HFFc6 (cell line): ENCODE measurements around the gene SFXN4. TPM values are rescaled to one million over a fixed set of nuclear protein-coding genes. Genes with fewer than 3 reads are reported as not detected.
"Not testable (repeated sequence)": the region's sequence is repeated elsewhere in the genome, so short reads cannot be mapped to it uniquely, and the experiment has no call there.

Source experiments
- DNase-seq: peaks from one replicate; pipeline ENCODE4 v3.0.0-alpha.2; 2018
- H3K27ac Mint-ChIP-seq: 2 replicates; pipeline ENCODE4 v1.8.0; 2020; ENCODE audit warnings: mild to moderate bottlenecking, mixed read lengths
- H3K27me3 Mint-ChIP-seq: 2 replicates; pipeline ENCODE4 v1.8.0; 2021; ENCODE audit warnings: mild to moderate bottlenecking, moderate library complexity, mixed read lengths; ENCODE audit not compliant: insufficient read depth
- H3K36me3 Mint-ChIP-seq: 2 replicates; pipeline ENCODE4 v1.8.0; 2021; ENCODE audit warnings: low read depth, mixed read lengths
- H3K4me1 Mint-ChIP-seq: 2 replicates; pipeline ENCODE4 v1.8.0; 2020; ENCODE audit warnings: low read depth, mixed read lengths
- H3K4me3 Mint-ChIP-seq: 2 replicates; pipeline ENCODE4 v1.8.0; 2020; ENCODE audit warnings: mild to moderate bottlenecking, moderate library complexity, mixed read lengths
- H3K9me3 Mint-ChIP-seq: 2 replicates; pipeline ENCODE4 v1.8.0; 2020; ENCODE audit warnings: mild to moderate bottlenecking, mixed read lengths
- CTCF ChIP-seq: fragments of 200-600 bp; sonication (generic); IDR thresholded peaks from 2 replicates; pipeline ENCODE4 v1.5.0; 2021; ENCODE audit warnings: antibody characterized with exemption, mild to moderate bottlenecking
- total RNA-seq, 6 experiments: library from RNA; stranded (reverse); fragmentation: NEBNext Ultra II Directional; extraction: Animal tissue kit (Norgen Biotek cat#: 25700); gene quantifications; 2 replicates in 1 of 6; 3 replicates in 5 of 6; pipeline ENCODE4 v1.2.3, GENCODE V29; 2021

Gene SFXN4
- total RNA-seq, 6 experiments from 2014 or later, result 10.9 to 18.5 (median 14.2) TPM

DNA sequence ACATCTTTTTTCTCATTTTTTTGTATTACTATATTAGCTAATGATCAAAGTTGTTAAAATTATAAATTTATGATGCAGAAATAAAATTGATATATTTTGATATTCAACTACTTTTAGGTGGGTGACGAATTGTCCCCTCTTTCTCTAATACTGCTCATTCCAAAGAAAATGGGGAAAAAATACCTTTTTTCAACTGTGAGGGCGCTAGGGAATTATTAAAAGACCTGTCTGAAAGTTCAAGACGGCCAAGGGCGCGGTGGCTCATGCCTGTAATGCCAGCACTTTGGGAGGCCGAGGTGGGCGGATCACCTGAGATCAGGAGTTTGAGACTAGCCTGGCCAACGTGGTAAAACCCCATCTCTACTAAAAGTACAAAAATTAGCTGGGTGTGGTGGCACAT is 27.6 kb downstream of the SFXN4 start:
- H3K27me3 Mint-ChIP-seq, H3K4me3 Mint-ChIP-seq, H3K9me3 Mint-ChIP-seq, H3K27ac Mint-ChIP-seq, DNase-seq: not testable (repeated sequence)
- TF ChIP-seq CTCF, result peak; percentile 32; the same call in 1 of the 2 replicates
- Mint-ChIP-seq H3K36me3 (peaks cover 17% of the 10 kb centered on the region), H3K4me1 (peaks cover 21% of the 10 kb centered on the region)

- peaks cover 32% of the 10 kb centered on the region for H3K36me3 Mint-ChIP-seq
- H3K9me3 Mint-ChIP-seq, result no peaks in the 10 kb centered on the region
- H3K27ac Mint-ChIP-seq, result no peak overlapping the region; the same call in 1 of the 2 replicates
- no peak for DNase-seq
- 0 out of 2 replicates have a peak, but pooled peaks cover 2% of the 10 kb centered on the region for H3K27me3 Mint-ChIP-seq
- no peak overlapping the region for H3K4me3 Mint-ChIP-seq
- no peak for TF ChIP-seq CTCF
- H3K4me1 Mint-ChIP-seq, result peaks cover 30% of the 10 kb centered on the region
Observed at GRCh38 chr10:119136084-119136483, 29.4 kb downstream of the SFXN4 start.

DNA sequence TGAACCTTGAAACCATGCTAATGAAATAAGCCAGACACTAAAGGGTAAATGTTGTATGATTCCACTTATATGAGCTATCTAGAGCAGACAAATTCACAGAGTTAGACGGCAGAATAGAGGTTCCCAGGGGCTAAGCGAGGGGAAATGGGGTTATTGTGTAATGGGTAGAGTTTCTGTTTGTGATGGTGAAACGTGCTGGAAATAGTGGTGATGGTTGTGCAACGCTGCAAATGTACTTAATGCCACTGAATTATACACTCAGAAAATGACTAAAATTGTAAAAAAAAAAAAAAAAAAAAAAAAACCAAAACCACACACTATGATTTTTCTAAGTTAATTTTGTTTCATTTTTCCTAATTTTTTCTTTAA is 30.0 kb downstream of the SFXN4 start:
- no peaks in the 10 kb centered on the region for H3K9me3 Mint-ChIP-seq
- no peak for TF ChIP-seq CTCF
- no peak for DNase-seq
- H3K27ac Mint-ChIP-seq, result peak overlapping the region; percentile 67
- peaks cover 38% of the 10 kb centered on the region for H3K36me3 Mint-ChIP-seq
- peaks cover 36% of the 10 kb centered on the region for H3K4me1 Mint-ChIP-seq
- no peak overlapping the region for H3K4me3 Mint-ChIP-seq
- H3K27me3 Mint-ChIP-seq, result 0 out of 2 replicates have a peak, but pooled peaks cover 2% of the 10 kb centered on the region

GRCh38 chr10:119133949-119134348 is 31.6 kb downstream of the SFXN4 start:
- Mint-ChIP-seq H3K27ac (peak overlapping the region; percentile 1; the same call in 1 of the 2 replicates), H3K4me1 (peaks cover 38% of the 10 kb centered on the region), H3K9me3 (no peaks in the 10 kb centered on the region), H3K36me3 (peaks cover 54% of the 10 kb centered on the region), H3K27me3 (peaks cover 2% of the 10 kb centered on the region; the same call in 1 of the 2 replicates), H3K4me3 (no peak overlapping the region)
- TF ChIP-seq CTCF, result no peak
- DNase-seq, result no peak

DNA sequence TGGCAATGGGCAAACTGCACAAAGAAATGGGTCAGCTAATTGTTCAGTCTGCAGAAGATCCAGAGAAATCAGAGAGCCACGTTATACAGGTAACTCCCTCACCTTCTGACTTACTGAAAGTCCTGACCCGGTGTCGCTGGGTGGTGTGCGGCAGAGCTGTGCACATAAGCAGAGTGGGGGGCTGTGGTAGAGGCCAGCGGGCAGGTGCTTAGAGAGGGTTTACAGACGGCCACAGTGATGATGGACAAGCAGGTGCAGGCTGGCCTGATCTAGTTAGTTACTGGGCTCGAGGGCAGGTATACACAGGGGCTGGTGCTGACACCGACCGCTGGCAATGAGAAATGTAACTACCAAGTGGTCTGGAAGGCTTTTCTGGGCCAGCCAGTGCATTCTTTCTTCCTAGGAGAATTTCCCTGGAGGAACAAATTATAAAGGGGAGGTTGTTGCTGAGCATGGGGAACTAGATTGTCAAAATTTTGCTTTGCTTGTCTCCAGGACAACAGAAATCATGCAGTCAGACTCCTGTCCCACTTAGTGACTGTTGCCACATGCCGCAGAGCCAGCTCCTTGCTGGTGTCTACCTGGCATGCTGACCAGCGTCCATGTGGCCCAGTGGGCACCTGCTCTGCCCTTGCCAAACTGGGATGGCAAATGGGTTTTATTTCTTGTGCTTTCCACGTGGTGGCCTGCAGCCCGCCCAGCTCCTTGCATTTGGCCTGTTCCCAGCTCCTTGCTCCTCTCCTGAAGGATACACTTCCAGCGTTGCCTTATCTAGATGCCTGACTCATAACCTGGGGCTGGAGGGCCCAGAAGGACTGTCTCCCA is 32.8 kb downstream of the SFXN4 start:
- TF ChIP-seq CTCF, result no peak
- H3K9me3 Mint-ChIP-seq, result no peaks in the 10 kb centered on the region
- no peak overlapping the region for H3K4me3 Mint-ChIP-seq
- H3K36me3 Mint-ChIP-seq, result peaks cover 50% of the 10 kb centered on the region
- H3K27ac Mint-ChIP-seq, result no peak overlapping the region
- peaks cover 31% of the 10 kb centered on the region for H3K4me1 Mint-ChIP-seq
- no peak for DNase-seq
- peaks cover 2% of the 10 kb centered on the region; the same call in 1 of the 2 replicates for H3K27me3 Mint-ChIP-seq
